Activated T-cell treated with anti-CD3 and anti-CD28 coated beads, Interleukin-2, amount 50 U/mL, for 4 hours (primary cell): ENCODE data around the gene CRTC1. TPM values are rescaled to one million over a fixed set of nuclear protein-coding genes. Genes with fewer than 3 reads are reported as not detected.

Experiments used
- ATAC-seq, 2 donors: fragments of 200-7000 bp; cut with Tn5 transposase; one replicate each; pipeline ENCODE4 v1.10.0; 2021
- DNase-seq: peaks from one replicate; pipeline ENCODE4 v3.0.0-alpha.2; 2020
- H3K27me3 Mint-ChIP-seq: one replicate; pipeline ENCODE4 v1.8.0; 2021; ENCODE audit warnings: low read depth, mixed read lengths
- H3K36me3 Mint-ChIP-seq: one replicate; pipeline ENCODE4 v1.8.0; 2022; ENCODE audit warnings: mixed read lengths; ENCODE audit not compliant: insufficient read depth
- H3K4me1 Mint-ChIP-seq: one replicate; pipeline ENCODE4 v1.8.0; 2021; ENCODE audit warnings: low read depth, mixed read lengths
- H3K4me3 Mint-ChIP-seq: one replicate; pipeline ENCODE4 v1.8.0; 2021; ENCODE audit warnings: mild to moderate bottlenecking, moderate library complexity, mixed read lengths
- H3K9me3 Mint-ChIP-seq: one replicate; pipeline ENCODE4 v1.8.0; 2021; ENCODE audit warnings: mixed read lengths
- total RNA-seq, 3 donors: library from RNA; stranded (reverse); gene quantifications; one replicate each; pipeline ENCODE4 v1.2.1, GENCODE V29; 2021

Gene CRTC1
- total RNA-seq, 3 donors from 2014 or later, result 7.8 to 9.6 (median 8.9) TPM

- Mint-ChIP-seq H3K36me3 (no peaks in the 10 kb centered on the region), H3K4me1 (no peaks in the 10 kb centered on the region), H3K4me3 (no peak overlapping the region), H3K27me3 (no peaks in the 10 kb centered on the region), H3K9me3 (no peaks in the 10 kb centered on the region)
- ATAC-seq (no peak), DNase-seq (no peak)
These were observed 90.2 kb downstream of the CRTC1 start for GRCh38 chr19:18773682-18774081.

GRCh38 chr19:18774107-18774506 lies 90.6 kb downstream of the CRTC1 start:
- H3K4me1 Mint-ChIP-seq, result no peaks in the 10 kb centered on the region
- DNase-seq, result no peak
- H3K27me3 Mint-ChIP-seq, result no peaks in the 10 kb centered on the region
- no peaks in the 10 kb centered on the region for H3K9me3 Mint-ChIP-seq
- ATAC-seq, result no peak
- no peak overlapping the region for H3K4me3 Mint-ChIP-seq
- H3K36me3 Mint-ChIP-seq, result no peaks in the 10 kb centered on the region

- Mint-ChIP-seq H3K4me1 (no peaks in the 10 kb centered on the region), H3K36me3 (no peaks in the 10 kb centered on the region), H3K9me3 (no peaks in the 10 kb centered on the region), H3K27me3 (no peaks in the 10 kb centered on the region), H3K4me3 (no peak overlapping the region)
- DNase-seq (no peak), ATAC-seq (no peak)
These were observed 91.4 kb downstream of the CRTC1 start for GRCh38 chr19:18774782-18775444.

GRCh38 chr19:18775586-18776287 lies 92.3 kb downstream of the CRTC1 start:
- no peaks in the 10 kb centered on the region for H3K4me1 Mint-ChIP-seq
- DNase-seq, result no peak
- ATAC-seq, result no peak
- no peaks in the 10 kb centered on the region for H3K27me3 Mint-ChIP-seq
- no peak overlapping the region for H3K4me3 Mint-ChIP-seq
- no peaks in the 10 kb centered on the region for H3K9me3 Mint-ChIP-seq
- H3K36me3 Mint-ChIP-seq, result no peaks in the 10 kb centered on the region

- no peak for ATAC-seq
- Mint-ChIP-seq H3K27me3 (no peaks in the 10 kb centered on the region), H3K36me3 (no peaks in the 10 kb centered on the region), H3K4me3 (no peak overlapping the region), H3K9me3 (no peaks in the 10 kb centered on the region), H3K4me1 (no peaks in the 10 kb centered on the region)
- DNase-seq, result no peak
These were observed 92.8 kb downstream of the CRTC1 start for GRCh38 chr19:18776288-18776594.

GRCh38 chr19:18776736-18777135 lies 93.3 kb downstream of the CRTC1 start:
- Mint-ChIP-seq H3K27me3 (no peaks in the 10 kb centered on the region), H3K4me3 (no peak overlapping the region), H3K36me3 (no peaks in the 10 kb centered on the region), H3K4me1 (no peaks in the 10 kb centered on the region), H3K9me3 (no peaks in the 10 kb centered on the region)
- no peak for DNase-seq
- no peak for ATAC-seq

- H3K4me3 Mint-ChIP-seq, result no peak overlapping the region
- ATAC-seq (no peak), DNase-seq (no peak)
- H3K36me3 Mint-ChIP-seq, result no peaks in the 10 kb centered on the region
- no peaks in the 10 kb centered on the region for H3K27me3 Mint-ChIP-seq
- no peaks in the 10 kb centered on the region for H3K4me1 Mint-ChIP-seq
- no peaks in the 10 kb centered on the region for H3K9me3 Mint-ChIP-seq
These were observed 94.0 kb downstream of the CRTC1 start for GRCh38 chr19:18777301-18778075.

- Mint-ChIP-seq H3K4me3 (no peak overlapping the region), H3K27me3 (no peaks in the 10 kb centered on the region), H3K9me3 (no peaks in the 10 kb centered on the region), H3K4me1 (no peaks in the 10 kb centered on the region), H3K36me3 (no peaks in the 10 kb centered on the region)
- ATAC-seq (no peak), DNase-seq (no peak)
These were observed 94.6 kb downstream of the CRTC1 start for GRCh38 chr19:18778076-18778389.

- H3K36me3 Mint-ChIP-seq, result no peaks in the 10 kb centered on the region
- DNase-seq, result no peak
- H3K4me1 Mint-ChIP-seq, result no peaks in the 10 kb centered on the region
- H3K4me3 Mint-ChIP-seq, result no peak overlapping the region
- no peaks in the 10 kb centered on the region for H3K9me3 Mint-ChIP-seq
- ATAC-seq, result no peak
- H3K27me3 Mint-ChIP-seq, result no peaks in the 10 kb centered on the region
These were observed 95.5 kb downstream of the CRTC1 start for GRCh38 chr19:18778826-18779495.

- Mint-ChIP-seq H3K36me3 (no peaks in the 10 kb centered on the region), H3K4me3 (no peak overlapping the region), H3K27me3 (peaks cover 7% of the 10 kb centered on the region), H3K4me1 (peaks cover 5% of the 10 kb centered on the region), H3K9me3 (no peaks in the 10 kb centered on the region)
- DNase-seq (no peak), ATAC-seq (no peak)
These were observed 96.6 kb downstream of the CRTC1 start for GRCh38 chr19:18780081-18780480.

- Mint-ChIP-seq H3K36me3 (no peaks in the 10 kb centered on the region), H3K27me3 (peaks cover 10% of the 10 kb centered on the region), H3K9me3 (no peaks in the 10 kb centered on the region), H3K4me3 (no peak overlapping the region), H3K4me1 (peaks cover 9% of the 10 kb centered on the region)
- DNase-seq (no peak), ATAC-seq (no peak)
These were observed 97.2 kb downstream of the CRTC1 start for GRCh38 chr19:18780631-18781030.

- DNase-seq (no peak), ATAC-seq (no peak)
- Mint-ChIP-seq H3K9me3 (no peaks in the 10 kb centered on the region), H3K4me3 (no peak overlapping the region), H3K4me1 (peaks cover 12% of the 10 kb centered on the region), H3K27me3 (peaks cover 14% of the 10 kb centered on the region), H3K36me3 (no peaks in the 10 kb centered on the region)
These were observed 97.6 kb downstream of the CRTC1 start for GRCh38 chr19:18781047-18781600.

- Mint-ChIP-seq H3K4me1 (peaks cover 16% of the 10 kb centered on the region), H3K4me3 (no peak overlapping the region), H3K27me3 (peaks cover 22% of the 10 kb centered on the region), H3K9me3 (no peaks in the 10 kb centered on the region), H3K36me3 (no peaks in the 10 kb centered on the region)
- DNase-seq (no peak), ATAC-seq (no peak)
These were observed 98.5 kb downstream of the CRTC1 start for GRCh38 chr19:18781885-18782527.
